NCI-H2107 treated with DMSO at 0.1 percent for 48 hours (cell line): ENCODE results near the gene FADS6.
"Not testable (repeated sequence)": the region's sequence is repeated elsewhere in the genome, so short reads cannot be mapped to it uniquely, and the experiment has no call there.

Source experiments
- DNase-seq: peaks from one replicate; lab custom pipeline; 2025; ENCODE audit not compliant: unreplicated experiment; lab: John Stamatoyannopoulos, UW

Gene FADS6

GRCh38 chr17:74870028-74870427, 23.4 kb downstream of the FADS6 start:
- not testable (repeated sequence) for DNase-seq

GRCh38 chr17:74868908-74869255, 24.6 kb downstream of the FADS6 start:
- no peak for DNase-seq

- no peak for DNase-seq
These were observed 25.1 kb downstream of the FADS6 start for GRCh38 chr17:74868251-74868907.

- DNase-seq = no peak
These were observed 27.1 kb downstream of the FADS6 start for GRCh38 chr17:74866198-74866835.

- no peak for DNase-seq
These were observed 27.8 kb downstream of the FADS6 start for GRCh38 chr17:74865504-74866197.

- DNase-seq = no peak
These were observed 28.5 kb downstream of the FADS6 start for GRCh38 chr17:74864866-74865395.

- no peak for DNase-seq
These were observed 29.1 kb downstream of the FADS6 start for GRCh38 chr17:74864297-74864865.

GRCh38 chr17:74863420-74864296, 29.8 kb downstream of the FADS6 start:
- no peak for DNase-seq

GRCh38 chr17:74862919-74863318, 30.5 kb downstream of the FADS6 start:
- no peak for DNase-seq

- no peak for DNase-seq
These were observed 31.1 kb downstream of the FADS6 start for GRCh38 chr17:74862108-74862901.

GRCh38 chr17:74861662-74862107, 31.7 kb downstream of the FADS6 start:
- no peak for DNase-seq

GRCh38 chr17:74860872-74861661, 32.4 kb downstream of the FADS6 start:
- no peak for DNase-seq

GRCh38 chr17:74860229-74860871, 33.1 kb downstream of the FADS6 start:
- DNase-seq = no peak

GRCh38 chr17:74859459-74860228, 33.8 kb downstream of the FADS6 start, which contains the start of gene GRIN2C:
Gene GRIN2C (minus strand): TSS chr17:74859885. CDS start chr17:74855092, 4,793 bp downstream.
- DNase-seq = no peak

- no peak for DNase-seq
These were observed 34.6 kb downstream of the FADS6 start for GRCh38 chr17:74858672-74859458.

GRCh38 chr17:74857191-74857590, 36.2 kb downstream of the FADS6 start:
- DNase-seq = no peak

GRCh38 chr17:74856112-74856511, 37.3 kb downstream of the FADS6 start:
- no peak for DNase-seq
